Hematopoietic multipotent progenitor cell treated with erythropoietin and hydrocortisone succinate and interleukin-3 and kit ligand, for 6 days (in vitro differentiated cells): ENCODE results near the gene PVALEF.
"Not testable (repeated sequence)": the region's sequence is repeated elsewhere in the genome, so short reads cannot be mapped to it uniquely, and the experiment has no call there.

Experiments
- DNase-seq: peaks from one replicate; pipeline ENCODE4 v3.0.0-alpha.2; 2015

Gene PVALEF

DNA sequence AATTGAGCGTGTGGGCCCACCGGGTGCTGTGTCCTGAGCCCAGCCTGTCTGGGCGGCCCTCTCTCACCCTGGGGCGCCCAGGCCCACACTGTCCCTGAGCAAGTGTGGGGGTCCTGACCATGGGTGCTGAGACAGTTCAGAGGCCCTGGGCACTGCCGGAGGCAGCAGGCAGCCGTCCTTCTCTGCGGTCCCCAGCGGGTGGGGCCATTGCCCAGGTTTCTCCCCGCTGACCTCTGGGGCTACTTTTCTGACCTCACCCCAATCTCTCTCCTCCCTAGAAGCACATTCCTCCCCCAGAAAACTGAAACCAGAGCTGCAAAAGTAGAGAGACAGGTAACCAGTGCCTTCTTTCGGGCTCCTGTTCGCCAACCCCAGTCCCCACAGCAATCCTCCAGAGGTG is 36.0 kb upstream of the PVALEF start:
- no peak for DNase-seq

DNA sequence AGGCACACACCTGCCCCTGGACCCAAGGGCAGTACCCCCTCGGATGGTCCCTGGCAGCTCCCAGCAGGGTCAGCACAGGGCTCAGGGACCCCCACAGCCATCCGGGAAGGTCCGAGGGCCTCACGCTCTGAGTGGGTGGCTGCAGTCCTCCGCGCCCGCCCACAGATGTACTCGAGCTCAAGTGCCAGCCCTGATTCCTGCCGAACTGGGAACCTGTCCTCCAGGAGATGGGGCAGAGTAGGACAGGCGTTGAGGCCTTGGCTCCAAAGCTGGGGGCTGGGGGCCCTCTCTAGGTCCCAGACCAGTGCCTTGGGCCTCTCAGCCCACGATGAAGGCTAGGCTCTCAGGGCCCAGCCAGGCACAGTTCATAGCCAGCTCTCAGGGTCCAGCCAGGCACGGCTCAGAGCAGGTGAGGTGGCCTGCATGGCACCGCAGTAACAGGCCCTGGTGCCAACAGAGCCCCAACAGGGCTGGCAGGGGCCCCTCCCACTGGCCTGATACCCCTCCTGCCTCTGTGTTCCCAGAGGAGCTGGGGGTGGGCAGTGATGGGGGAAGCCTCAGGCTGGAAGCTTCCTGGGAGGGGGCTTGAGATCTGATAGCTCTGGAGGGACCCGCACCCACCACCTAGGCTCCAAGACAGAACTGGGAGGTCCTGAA is 35.5 kb upstream of the PVALEF start:
- no peak for DNase-seq

DNA sequence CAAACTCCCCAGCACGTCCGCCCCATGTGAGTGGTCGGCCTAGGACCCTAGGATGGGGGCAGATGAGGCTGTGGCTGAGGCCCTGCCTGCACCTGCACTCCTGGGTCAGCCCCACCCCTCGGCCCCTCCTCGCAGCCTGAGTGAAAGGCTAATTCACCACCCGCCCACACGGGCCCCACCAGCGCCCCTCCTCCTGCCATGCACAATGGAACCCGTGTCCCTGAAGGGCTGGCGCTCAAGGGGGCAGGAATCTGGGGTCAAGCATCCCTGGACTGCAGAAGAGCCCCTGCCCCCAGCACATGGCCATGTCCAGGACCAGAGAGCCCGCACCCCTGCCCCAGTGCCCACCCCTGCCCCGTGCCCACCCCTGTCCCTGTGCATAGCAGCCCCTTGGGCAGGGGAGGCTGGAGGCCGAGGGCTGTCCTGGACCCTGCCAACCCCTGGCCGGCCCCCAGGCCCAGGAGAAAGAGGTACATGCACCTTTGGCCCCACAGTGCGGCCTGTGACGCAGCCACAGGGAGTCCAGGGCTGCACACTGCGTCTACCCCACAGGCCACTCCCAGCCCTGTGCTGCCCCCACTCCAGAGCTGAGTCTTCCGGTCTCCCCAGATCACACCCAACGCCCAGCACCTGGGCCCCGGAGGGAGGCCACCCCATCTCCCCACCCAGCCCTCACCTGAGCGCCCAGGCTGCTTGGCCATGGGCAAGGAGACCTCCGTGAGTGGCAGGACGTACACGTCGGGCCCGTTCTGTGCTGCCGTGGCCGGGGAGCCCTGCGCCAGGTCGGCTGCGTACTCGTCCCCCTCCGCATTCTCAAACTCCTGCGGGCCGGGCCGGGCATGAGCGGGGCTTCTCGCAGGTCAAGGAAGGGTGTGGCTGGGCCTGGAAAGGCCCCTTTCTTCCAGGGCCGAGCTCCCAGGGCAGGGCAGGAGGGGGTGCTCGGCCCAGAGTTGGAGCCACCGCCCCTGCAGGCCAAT is 34.6 kb upstream of the PVALEF start:
- no peak for DNase-seq

DNA sequence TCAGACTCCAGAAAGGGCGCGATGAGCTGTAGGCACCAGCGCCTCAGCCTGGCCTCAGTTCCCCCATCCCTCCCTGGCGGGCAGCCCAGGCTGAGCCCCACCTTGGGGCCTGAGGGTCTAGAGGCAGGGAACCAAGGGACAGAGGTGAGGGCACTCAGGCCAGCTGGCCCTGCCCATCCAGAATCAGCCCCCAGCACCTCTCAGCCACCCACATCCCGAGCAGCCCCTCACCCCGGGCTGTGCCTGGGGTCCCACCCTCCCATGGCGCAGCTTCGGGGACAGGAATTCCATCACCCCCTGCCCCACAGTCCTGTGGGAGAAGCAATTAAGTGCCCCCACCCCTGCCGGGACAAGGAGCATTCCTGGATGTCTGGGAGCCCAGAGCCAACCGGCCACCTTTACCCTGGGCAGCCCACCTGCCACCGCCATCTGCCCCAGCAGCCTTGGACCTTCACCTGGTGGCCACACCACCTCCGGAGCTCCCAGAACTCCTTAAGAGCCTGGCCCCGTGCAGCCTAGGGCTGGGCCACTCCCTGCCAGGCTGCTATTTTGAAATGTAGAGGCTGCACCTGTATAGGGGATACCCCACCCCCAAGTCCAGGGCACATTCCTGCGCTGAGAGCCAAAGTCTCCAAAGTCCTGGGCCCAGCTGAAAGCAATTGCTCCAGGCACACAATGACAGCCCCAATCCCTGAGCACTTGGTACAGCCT is 33.7 kb upstream of the PVALEF start:
- DNase-seq = no peak

DNA sequence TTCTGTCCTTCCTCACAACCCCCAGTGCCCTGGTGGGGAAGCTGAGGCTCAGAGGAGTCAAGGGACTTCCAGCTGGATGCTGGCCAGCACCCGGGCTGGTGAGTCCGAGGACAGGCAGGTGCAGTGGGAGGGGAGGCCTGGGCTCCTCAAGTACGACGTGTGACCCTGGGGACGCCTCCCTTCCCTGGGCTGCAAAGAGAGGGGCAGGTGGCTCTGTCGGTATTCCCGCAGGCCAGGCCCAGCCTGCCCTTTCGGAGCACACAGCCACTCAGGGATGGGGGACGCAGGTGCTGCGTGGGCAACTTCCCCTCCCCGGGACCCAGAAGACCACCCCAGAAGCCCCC is 33.1 kb upstream of the PVALEF start:
- DNase-seq = no peak

DNA sequence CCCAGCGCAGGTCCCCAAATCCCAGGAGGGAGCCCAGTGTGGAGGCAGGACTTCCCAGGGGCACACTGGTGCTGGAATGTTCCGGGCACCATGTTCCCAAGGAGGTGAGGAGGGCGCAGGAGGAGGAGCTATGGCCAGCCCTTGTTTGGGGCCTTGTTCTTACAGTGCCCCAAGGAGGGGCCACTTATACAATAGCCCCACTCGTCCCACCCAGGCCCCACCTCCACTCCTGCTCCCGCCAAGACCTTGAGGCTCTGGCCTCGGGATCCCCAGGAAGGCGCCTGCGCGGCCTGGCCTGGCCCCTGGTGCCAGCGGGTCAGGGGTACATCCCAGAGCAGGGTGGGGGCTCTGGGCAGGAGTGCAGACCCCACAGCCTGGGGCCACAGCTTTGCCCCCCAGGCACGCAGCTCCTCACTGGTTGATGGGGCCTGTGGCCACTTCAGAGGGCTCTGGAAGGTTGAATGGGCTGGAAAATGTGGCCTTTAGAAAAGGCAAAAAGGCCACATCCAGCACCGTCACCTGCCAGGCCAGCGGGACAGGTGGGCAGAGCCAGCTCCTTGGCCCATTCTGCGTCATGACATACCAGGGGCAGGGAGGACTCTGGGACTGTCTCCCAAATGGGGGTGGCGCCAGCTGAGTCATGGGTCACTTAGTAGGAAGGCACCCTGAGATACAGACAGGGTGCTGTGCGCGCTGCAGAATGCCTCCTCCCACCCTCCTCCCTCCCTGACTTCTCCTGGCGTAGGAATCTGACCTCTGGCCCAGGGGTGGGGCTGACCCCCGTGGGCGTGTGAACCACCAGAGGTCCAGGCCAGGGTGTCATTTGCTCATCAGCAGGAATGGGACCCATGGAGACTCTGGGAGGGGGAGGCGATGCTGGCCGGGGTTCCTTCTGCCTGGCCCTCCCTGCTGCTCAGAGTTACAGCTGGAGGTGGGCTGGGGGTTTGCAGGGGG is 32.3 kb upstream of the PVALEF start:
- no peak for DNase-seq

DNA sequence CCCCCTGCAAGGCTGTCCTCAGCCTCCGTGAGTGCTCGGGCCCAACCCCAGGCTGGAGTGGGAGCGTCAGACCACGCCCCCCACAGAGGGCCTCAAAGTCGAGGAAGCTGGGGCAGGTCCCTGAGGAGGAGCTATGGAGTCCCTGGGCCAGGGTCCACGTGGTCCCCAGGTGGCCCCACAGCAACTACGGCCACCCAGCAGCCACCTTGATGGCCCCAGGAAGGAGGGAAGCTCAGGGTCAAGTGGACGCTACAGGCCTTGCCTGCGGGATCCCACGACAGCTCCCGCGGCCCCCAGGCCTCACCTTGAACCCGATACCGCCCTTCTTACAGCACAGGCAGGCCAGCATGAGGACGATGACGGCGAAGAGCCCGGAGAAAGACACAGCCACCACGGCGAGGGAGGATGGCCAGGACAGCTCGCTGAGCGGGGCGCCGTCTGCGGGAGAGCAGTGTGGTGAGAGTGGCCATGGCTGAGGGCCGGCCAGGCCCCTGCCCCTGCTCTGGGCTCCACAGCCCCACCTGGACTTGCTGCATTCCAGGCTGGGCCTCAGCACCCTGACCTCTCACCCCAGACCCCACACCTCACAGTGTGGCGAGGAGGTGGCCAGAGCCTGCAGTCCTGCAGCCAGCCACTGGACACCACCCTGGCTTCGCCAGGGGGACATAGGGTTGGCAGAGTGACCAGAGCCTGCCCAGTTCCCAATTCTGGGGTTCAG is 31.1 kb upstream of the PVALEF start:
- DNase-seq = no peak

DNA sequence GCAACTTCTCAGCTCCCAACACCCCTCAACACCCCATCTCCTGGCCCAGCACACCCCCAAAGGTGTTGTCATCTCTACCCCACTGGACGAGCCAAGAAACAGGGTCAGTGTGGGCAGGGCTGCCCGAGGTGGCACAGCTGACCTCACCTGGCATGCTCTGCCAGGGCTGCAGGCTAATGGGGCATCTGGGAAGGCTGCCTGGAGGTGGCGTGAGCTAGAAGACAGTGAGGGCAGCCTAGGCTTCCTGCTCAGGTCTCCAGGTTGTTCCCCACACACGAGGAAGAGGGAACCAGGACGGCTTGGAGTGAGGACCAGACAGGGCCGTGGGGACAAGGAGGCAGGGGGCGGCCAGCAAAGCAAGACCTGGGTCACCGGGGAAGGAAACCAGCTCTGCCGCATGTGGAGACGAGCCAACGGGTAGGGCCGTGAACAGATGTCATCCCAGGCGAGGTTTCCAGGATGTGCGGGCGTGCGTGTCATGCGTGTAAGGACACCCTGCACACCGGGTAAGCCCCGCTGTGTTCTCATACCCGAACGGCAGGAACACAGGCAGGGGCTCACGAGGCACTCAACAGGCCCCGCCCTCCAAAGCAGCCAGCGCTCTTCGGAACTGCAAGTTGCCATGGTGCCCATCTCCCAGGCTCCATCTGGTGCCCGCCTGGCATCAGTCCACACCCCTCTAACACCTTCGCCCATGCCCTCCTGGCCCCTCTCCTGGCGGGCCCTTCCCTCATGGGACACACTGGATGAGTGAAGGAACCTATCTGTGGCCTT is 29.6 kb upstream of the PVALEF start:
- no peak for DNase-seq

DNA sequence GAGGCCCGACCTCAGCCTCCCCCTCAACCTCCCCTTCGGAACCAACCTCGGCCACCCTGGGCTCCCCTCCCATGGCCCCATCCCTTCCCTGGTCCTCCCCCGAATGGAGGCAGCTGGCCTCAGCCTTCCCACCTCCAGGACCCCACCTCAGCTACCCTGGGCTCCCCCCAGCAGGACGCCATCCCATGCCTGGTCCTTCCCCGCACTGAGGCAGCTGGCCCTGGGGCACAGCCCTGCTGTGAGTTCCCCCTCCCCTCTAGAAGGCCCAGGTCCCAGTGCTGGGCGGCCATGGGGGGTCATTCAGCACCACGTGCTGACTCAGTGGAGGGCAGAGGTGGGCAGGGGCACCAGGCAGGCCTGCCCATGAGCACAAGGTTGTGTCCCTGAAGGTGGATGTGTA is 28.9 kb upstream of the PVALEF start:
- no peak for DNase-seq

DNA sequence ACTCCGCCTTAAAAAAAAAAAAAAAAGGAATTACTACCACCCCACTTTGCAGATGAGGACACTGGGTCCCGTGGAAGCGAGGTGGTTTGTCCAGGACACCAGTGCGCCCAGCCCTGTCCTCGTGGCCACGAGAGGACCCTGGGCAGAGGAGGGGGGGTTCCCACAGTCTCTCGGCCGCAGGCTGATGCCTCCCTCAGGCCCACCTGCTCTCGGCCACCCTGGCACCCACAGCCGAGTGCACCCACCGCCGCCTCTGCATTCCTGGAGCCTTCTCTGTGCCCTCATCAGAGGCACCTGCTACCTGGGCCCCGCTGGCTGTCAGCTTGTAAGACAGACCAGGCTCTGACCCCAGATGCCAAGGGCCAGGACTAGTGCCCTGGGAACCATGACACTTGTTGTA is 28.1 kb upstream of the PVALEF start:
- DNase-seq = no peak

DNA sequence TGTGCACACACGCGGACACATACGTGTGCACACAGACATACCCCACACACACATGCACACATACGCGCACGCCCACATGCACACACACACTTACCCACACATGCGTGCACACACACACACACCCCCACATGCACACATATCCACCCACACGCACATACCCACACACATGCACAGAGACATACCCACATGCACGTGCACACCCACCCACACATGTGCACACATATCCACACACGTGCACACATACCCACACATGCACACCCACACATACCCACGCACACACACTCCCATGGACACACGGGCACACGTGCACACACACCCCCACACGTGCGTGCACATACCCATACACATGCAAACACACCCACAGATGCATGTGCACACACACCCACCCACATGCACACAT is 27.2 kb upstream of the PVALEF start:
- DNase-seq = no peak

DNA sequence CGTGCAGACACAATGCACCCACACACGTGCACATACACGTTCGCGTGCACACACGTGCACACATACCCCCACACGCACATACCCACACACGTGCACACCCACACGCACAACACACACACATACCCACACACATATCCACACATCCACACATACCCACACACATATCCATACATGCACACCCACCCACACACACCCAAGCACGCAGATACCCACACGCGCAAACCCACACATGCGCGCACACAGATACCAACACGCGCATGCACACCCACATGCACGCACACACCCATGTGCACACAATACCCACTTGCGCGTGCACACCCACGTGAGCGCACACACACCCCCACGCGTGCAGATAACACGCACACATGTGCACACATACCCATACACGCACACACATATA is 26.8 kb upstream of the PVALEF start:
- DNase-seq = no peak

DNA sequence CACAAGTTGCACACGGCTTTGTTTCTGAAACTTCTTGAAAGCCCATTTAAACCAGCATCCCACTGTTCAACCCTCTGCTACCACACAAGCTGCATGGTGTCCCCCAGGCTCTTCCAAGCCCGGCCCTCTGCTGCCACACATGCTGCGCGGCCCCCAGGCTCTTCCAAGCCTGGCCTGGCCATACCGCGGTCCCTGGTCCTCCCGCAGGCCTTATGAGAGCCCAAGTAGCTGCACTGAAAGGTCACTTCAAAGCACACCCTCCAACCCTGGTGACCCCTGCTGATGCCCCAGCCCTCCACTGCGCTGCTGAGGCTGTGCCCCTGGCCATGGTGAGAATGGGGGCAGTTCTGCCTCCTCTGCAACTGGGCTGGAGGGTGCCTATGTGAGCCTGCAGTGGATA is 25.9 kb upstream of the PVALEF start:
- DNase-seq = no peak

DNA sequence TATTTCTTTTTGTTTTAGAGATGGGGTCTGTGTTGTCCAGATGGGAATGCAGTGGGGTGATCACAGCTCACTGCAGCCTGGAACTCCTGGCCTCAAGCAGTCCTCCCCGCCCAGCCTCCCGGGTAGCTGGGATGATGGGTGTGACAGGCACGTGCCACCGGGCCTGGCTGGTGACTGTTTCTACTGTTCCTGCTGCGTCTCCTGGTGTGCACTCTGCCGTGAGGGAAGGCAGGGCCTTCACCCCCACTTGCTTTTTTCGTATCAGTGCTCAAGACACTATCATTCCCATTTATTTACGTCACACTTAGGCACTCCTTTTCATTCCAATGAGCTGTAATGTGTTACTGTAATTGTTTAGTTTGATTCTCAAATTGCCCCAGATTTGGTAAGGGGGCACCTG is 25.3 kb upstream of the PVALEF start:
- no peak for DNase-seq

DNA sequence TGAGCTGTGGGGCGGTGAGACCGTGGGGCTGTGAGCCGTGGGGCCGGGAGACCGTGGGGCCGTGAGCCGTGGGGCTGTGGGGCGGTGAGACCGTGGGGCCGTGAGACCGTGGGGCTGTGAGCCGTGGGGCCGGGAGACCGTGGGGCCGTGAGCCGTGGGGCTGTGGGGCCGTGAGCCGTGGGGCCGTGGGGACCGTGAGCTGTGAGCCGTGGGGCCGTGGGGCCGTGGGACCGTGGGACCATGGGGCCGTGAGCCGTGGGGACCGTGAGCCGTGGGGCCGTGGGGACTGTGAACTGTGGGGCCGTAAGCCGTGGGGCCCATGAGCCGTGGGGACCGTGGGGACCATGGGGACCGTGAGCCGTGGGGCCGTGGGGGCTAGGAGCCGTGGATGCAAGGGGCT is 24.6 kb upstream of the PVALEF start:
- DNase-seq = no peak

DNA sequence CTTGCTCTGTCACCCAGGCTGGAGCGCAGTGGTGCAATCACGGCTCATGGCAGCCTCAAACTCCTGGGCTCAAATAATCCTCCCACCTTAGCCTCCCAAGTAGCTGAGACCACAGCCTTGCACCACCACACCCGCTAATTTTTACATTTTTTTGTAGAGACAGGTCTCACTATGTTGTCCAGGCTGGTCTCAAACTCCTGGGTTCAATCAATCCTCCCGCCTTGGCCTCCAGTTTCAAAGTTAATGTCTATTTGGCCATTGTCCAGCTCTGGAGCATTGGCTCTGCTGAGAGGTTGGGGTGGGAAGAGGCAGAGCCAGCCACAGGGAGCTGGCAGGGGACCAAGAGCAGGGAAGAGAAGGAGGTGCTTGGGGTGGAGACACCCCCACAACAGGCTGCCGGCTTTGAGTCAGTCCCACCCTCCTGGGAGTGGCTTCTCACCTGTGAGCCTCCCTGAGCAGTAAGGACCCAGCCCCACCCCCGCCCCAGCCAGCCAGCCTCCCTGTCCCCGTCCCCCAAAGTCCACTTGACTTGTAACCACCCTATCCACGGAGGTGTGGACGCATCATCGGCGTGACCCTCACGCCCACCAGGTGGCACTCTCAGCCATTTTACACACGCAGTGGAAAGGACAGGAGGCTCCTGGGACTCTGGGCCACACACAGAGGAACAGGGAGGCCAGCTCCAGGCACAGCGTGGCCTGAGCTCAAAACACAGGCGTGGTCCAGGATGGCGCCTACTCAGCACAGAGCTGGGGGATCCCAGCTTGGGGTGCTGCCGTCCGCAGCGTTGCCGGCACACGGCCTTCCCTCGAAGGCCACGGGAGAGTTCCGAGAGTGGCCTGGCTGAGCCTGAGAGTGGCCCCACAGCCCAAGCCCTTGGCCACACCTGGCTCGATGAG is 22.8 kb upstream of the PVALEF start:
- peak; percentile 84 for DNase-seq

DNA sequence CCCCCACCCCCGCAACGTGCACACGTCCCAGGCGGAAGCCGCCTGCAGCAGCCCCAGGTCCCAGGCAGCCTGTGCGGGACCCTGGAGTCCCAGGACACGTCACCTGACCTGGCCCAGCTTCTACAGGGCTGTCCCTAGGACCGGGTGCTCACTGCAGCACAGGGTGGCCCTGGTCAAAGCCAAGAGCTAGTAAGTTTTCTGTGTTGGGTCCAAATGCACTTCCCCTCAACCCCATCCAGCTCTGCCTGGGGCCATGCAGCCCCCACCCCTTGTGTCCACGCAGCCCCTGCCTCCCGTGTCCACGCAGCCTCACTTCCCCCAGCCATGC is 22.1 kb upstream of the PVALEF start:
- DNase-seq = no peak

DNA sequence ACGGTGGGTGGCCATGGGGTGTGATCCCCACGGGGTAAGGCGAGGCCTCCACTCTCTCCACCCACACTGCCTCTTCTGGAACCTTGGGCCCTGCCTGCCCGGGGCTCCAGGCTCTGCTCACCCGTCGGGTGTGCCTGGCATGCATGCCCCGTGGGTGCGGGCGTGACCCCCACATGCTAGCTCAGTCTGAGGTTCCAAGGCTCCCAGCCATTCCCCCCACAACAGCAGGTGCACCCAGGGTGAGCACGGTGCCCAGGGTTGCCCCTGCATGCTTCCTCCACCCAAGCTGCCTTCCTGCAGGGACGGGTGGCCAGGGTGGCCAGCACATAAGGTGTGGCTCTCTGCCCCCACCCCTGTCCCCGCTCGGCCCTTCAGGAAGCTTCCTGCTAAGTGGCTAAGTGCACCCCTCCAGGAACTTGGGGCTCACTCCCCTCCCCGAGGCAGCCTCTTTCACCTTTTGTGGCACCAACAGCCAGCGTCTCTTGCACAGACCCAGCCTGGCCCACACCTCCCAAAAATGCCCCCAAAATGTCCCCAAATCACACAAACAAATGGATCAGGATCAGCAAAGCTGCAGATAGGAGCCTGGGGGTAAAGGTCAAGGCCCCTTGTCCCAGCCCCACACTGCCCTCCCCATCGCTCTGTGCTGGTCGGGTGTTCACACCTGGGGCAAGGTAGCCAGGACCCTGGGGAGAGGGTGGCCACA is 21.4 kb upstream of the PVALEF start:
- DNase-seq = no peak

DNA sequence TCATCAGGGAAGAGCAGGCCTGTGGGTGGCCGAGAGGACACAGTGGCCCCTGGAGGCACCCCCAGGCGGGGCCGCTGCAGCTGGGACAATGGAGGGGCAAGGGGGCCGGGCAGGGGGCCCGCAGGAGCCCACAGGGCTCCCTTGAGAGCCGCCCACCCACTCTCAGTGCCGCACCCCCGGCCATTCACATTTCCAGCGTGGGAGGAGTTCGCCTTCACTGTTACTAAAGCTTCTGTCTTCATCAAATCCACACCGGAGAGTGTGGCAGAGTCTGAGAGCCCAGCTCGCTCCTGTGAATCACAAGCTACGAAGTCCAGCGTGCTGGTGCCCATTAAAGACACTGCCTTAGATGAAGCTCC is 20.9 kb upstream of the PVALEF start:
- DNase-seq = no peak

DNA sequence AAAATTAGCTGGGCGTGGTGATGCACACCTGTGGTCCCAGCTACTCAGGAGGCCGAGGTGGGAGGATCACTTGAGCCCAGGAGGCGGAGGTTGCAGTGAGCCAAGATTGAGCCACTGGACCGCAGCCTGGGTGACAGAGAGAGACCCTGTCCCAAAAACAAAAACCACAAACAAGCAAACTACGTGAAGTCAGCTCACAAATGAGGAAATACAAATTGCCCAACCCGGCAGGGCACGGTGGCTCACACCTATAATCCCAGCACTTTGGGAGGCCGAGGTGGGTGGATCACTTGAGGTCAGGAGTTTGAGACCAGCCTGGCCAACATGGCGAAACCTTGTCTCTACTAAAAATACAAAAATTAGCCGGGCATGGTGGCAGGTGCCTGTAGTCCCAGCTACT is 19.1 kb upstream of the PVALEF start:
- not testable (repeated sequence) for DNase-seq
